HG03378 (cell line): Measurements from ENCODE around the gene MTCH1.
A peak's percentile ranks its signal among the peaks of the same experiment; 100 is the strongest.

Experiments
- ATAC-seq: cut with Tn5 transposase; IDR thresholded peaks from one replicate; pipeline ENCODE4 v1.9.1; 2021; ENCODE audit warnings: mild to moderate bottlenecking, moderate library complexity; ENCODE audit not compliant: unreplicated experiment

MTCH1 gene

GRCh38 chr6:37018198-37019064 is 32.4 kb upstream of the MTCH1 start:
- peak; percentile 75 for ATAC-seq

- no peak for ATAC-seq
These were observed 31.7 kb upstream of the MTCH1 start for GRCh38 chr6:37017606-37018197.

- no peak for ATAC-seq
These were observed 31.0 kb upstream of the MTCH1 start for GRCh38 chr6:37016995-37017394.

- no peak for ATAC-seq
These were observed 29.5 kb upstream of the MTCH1 start for GRCh38 chr6:37015532-37015931.

- no peak for ATAC-seq
These were observed 28.7 kb upstream of the MTCH1 start for GRCh38 chr6:37014667-37015066.

- no peak for ATAC-seq
These were observed 27.8 kb upstream of the MTCH1 start for GRCh38 chr6:37013516-37014491.

- no peak for ATAC-seq
These were observed 25.8 kb upstream of the MTCH1 start for GRCh38 chr6:37011656-37012378.

GRCh38 chr6:37010402-37010892 is 24.5 kb upstream of the MTCH1 start:
- no peak for ATAC-seq

GRCh38 chr6:37008484-37009465 is 22.8 kb upstream of the MTCH1 start:
- no peak for ATAC-seq

GRCh38 chr6:37007340-37008043 is 21.5 kb upstream of the MTCH1 start:
- no peak for ATAC-seq

- ATAC-seq = no peak
These were observed 20.9 kb upstream of the MTCH1 start for GRCh38 chr6:37006793-37007339.

- peak; percentile 15 for ATAC-seq
These were observed 20.0 kb upstream of the MTCH1 start for GRCh38 chr6:37005827-37006567.

- ATAC-seq = peak; percentile 52
These were observed 19.2 kb upstream of the MTCH1 start, which contains the start of gene FGD2 for GRCh38 chr6:37005061-37005810. FGD2 (plus strand) TSS chr6:37005655; CDS start chr6:37005818, 163 bp downstream.

GRCh38 chr6:37004044-37004980 is 18.3 kb upstream of the MTCH1 start:
- ATAC-seq = no peak

GRCh38 chr6:36999751-37000125 is 13.7 kb upstream of the MTCH1 start:
- no peak for ATAC-seq
